ENCODE results near the gene UTP4.

Gene UTP4

GRCh38 chr16:69190598-69190997 is 58.1 kb downstream of the UTP4 start:
- TF ChIP-seq TAF1 (IDR thresholded peaks at IDR 0.05; ENCODE audit: low read depth), result no peak
- TF ChIP-seq CEBPB (IDR thresholded peaks at IDR 0.05), result no peak
- TF ChIP-seq, protein P1, sequence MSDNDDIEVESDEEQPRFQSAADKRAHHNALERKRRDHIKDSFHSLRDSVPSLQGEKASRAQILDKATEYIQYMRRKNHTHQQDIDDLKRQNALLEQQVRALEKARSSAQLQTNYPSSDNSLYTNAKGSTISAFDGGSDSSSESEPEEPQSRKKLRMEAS (IDR thresholded peaks at IDR 0.05), result no peak
- TF ChIP-seq TEAD4 (IDR thresholded peaks at IDR 0.05), result no peak
- TF ChIP-seq FOXM1 (IDR thresholded peaks at IDR 0.05; ENCODE audit: borderline replicate concordance, low read depth), result no peak

GRCh38 chr16:69191136-69191535 is 58.7 kb downstream of the UTP4 start:
- TF ChIP-seq EGR1 (IDR thresholded peaks at IDR 0.05) (no peak), REST (IDR thresholded peaks at IDR 0.05; ENCODE audit: low read depth) (no peak)

DNA sequence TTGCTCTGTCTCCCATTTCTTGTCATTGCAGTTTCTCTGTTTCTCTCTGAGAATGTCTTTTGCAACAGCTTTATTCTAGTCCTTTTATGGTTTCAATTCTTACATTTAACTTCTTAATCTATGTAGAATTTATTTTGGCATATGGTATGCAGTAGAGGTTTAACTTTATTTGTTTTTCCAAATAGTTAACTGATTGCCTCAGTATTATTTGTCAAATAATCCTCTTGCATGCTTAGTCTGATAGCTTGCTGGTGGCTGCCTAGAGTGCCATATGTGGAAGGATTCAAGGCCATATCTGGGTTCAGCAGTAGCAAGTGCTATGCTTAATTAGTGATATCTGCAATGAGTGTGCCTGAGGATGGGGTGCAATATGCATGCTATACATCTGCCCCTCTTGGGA is 61.4 kb downstream of the UTP4 start:
- TF ChIP-seq EP300 (IDR thresholded peaks at IDR 0.05; ENCODE audit: borderline replicate concordance), result no peak
- no peak for TF ChIP-seq EGR1 (IDR thresholded peaks at IDR 0.05)
- TF ChIP-seq CREB1 (IDR thresholded peaks at IDR 0.05; ENCODE audit: low read depth), result no peak
- no peak for TF ChIP-seq NFIC (IDR thresholded peaks at IDR 0.05)
- no peak for TF ChIP-seq YY1 (IDR thresholded peaks at IDR 0.05; ENCODE audit: low read depth)
- TF ChIP-seq TCF12 (IDR thresholded peaks at IDR 0.05; ENCODE audit: low read depth), result no peak
- TF ChIP-seq TEAD4 (IDR thresholded peaks at IDR 0.05), result no peak
- no peak for TF ChIP-seq RAD21 (IDR thresholded peaks at IDR 0.05; ENCODE audit: low read depth)

DNA sequence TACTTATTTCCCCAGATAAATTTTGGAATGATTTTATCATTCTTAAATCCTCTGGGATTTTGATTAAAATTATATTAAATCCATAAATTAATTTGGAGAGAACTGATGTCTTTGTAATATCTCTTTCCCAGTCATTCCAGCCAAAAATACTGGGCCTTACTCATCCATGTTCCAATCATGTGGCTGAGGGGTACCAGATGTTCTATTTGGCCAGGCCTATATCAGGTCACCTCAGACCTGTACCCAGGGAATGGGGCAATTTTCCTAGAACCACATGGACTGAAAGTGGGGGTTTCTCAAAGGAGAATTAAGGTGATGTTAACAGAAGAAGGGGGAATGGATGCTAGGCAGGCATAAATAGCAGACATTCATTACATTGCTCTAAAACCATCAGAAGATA is 62.0 kb downstream of the UTP4 start:
- TF ChIP-seq TEAD4 (IDR thresholded peaks at IDR 0.05) (no peak), NFIC (IDR thresholded peaks at IDR 0.05) (no peak), USF1 (IDR thresholded peaks at IDR 0.05) (no peak), EP300 (IDR thresholded peaks at IDR 0.05; ENCODE audit: borderline replicate concordance) (no peak), EGR1 (IDR thresholded peaks at IDR 0.05) (no peak), YY1 (IDR thresholded peaks at IDR 0.05; ENCODE audit: low read depth) (no peak), FOXM1 (IDR thresholded peaks at IDR 0.05; ENCODE audit: borderline replicate concordance, low read depth) (no peak), RAD21 (IDR thresholded peaks at IDR 0.05; ENCODE audit: low read depth) (no peak), CEBPB (IDR thresholded peaks at IDR 0.05) (no peak)
- TF ChIP-seq, protein P1 (IDR thresholded peaks at IDR 0.05), result no peak

GRCh38 chr16:69195369-69196029 is 63.0 kb downstream of the UTP4 start:
- TF ChIP-seq TEAD4 (IDR thresholded peaks at IDR 0.05) (no peak), RAD21 (IDR thresholded peaks at IDR 0.05; ENCODE audit: low read depth) (no peak), USF1 (IDR thresholded peaks at IDR 0.05) (no peak), YY1 (IDR thresholded peaks at IDR 0.05; ENCODE audit: low read depth) (no peak)

DNA sequence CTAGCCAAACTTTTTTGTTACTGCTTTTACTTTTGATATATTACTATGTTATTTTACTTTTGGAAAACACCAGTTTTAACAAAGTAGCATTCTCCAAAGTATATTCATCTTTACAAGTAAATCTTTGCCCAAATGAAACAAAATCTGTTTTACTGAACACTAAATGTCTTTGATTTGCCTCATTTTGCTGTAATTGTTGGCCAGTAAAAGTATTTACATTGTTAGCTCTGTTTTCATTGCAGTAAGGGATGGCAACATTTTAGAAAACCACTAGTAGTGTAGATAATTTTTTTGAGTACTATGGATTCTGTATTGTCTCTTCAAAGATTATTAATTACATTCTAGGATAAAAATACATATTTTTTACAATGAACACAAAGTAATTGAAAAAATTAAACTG is 65.1 kb downstream of the UTP4 start:
- TF ChIP-seq CREB1 (IDR thresholded peaks at IDR 0.05; ENCODE audit: low read depth), result no peak
- no peak for TF ChIP-seq EGR1 (IDR thresholded peaks at IDR 0.05)
- TF ChIP-seq EP300 (IDR thresholded peaks at IDR 0.05; ENCODE audit: borderline replicate concordance), result no peak
- no peak for TF ChIP-seq TAF1 (IDR thresholded peaks at IDR 0.05; ENCODE audit: low read depth)
- TF ChIP-seq NFIC (IDR thresholded peaks at IDR 0.05), result no peak
- no peak for TF ChIP-seq TEAD4 (IDR thresholded peaks at IDR 0.05)
- TF ChIP-seq ZBTB7A (IDR thresholded peaks at IDR 0.05; ENCODE audit: low read depth), result no peak
- no peak for TF ChIP-seq RAD21 (IDR thresholded peaks at IDR 0.05; ENCODE audit: low read depth)
- no peak for TF ChIP-seq USF1 (IDR thresholded peaks at IDR 0.05)
- no peak for TF ChIP-seq CEBPB (IDR thresholded peaks at IDR 0.05)
- TF ChIP-seq REST (IDR thresholded peaks at IDR 0.05; ENCODE audit: low read depth), result no peak
- TF ChIP-seq, protein P1 (IDR thresholded peaks at IDR 0.05), result no peak
- TF ChIP-seq FOXM1 (IDR thresholded peaks at IDR 0.05; ENCODE audit: borderline replicate concordance, low read depth), result no peak
- TF ChIP-seq TCF12 (IDR thresholded peaks at IDR 0.05; ENCODE audit: low read depth), result no peak
- no peak for TF ChIP-seq YY1 (IDR thresholded peaks at IDR 0.05; ENCODE audit: low read depth)
